Measurements from ENCODE around the gene PPM1G. TPM values are rescaled to one million over a fixed set of nuclear protein-coding genes. Genes with fewer than 3 reads are reported as not detected.

The PPM1G gene
- total RNA-seq, 6 experiments from 2014 or later, result 74.6 to 96.8 (median 87.8) TPM

DNA sequence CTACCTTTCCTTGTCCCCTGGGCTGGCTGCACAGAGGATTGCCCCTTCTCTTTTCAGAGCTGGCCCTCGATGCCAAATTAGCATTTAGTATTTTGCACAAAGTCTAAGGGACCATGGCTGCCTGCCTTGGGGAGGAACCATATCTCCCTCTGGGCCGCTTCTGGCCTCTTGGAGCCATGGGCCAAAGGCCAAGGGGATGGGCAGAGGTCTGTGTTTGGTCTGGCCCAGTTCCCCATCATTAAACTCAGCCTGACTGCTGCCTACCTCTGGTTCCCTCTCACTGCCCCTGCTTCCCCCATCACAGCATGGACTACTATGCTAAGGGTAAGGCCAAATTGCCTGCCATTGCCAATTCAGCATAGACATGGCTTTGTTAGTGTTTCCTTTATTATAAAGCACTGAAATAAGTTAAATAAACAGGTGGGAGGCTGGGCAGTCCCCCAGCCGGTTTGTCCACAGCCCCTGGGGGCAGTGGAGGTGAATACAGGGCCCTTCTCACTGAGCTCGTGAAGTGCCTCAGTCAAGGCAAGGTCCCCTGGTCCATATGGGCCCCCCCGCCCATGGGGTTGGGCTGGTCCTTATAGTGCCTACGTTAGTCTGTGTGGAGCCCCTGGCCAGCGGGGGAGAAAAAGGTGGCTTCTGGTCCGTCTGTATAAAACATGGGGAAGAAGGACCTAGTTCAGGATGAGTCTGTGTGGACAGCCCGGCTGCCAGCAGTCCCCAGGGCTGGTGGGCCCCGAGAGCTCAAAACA, 32.3 kb downstream of the PPM1G start:
- Mint-ChIP-seq H3K9me3 (no peaks in the 10 kb centered on the region), H3K27me3 (ENCODE audit: insufficient read depth) (peaks cover 11% of the 10 kb centered on the region), H3K4me3 (no peak overlapping the region), H3K27ac (peak overlapping the region; percentile 58), H3K4me1 (ENCODE audit: low read depth) (peaks cover 38% of the 10 kb centered on the region), H3K36me3 (ENCODE audit: low read depth) (peaks cover 63% of the 10 kb centered on the region)
- TF ChIP-seq, protein P1, sequence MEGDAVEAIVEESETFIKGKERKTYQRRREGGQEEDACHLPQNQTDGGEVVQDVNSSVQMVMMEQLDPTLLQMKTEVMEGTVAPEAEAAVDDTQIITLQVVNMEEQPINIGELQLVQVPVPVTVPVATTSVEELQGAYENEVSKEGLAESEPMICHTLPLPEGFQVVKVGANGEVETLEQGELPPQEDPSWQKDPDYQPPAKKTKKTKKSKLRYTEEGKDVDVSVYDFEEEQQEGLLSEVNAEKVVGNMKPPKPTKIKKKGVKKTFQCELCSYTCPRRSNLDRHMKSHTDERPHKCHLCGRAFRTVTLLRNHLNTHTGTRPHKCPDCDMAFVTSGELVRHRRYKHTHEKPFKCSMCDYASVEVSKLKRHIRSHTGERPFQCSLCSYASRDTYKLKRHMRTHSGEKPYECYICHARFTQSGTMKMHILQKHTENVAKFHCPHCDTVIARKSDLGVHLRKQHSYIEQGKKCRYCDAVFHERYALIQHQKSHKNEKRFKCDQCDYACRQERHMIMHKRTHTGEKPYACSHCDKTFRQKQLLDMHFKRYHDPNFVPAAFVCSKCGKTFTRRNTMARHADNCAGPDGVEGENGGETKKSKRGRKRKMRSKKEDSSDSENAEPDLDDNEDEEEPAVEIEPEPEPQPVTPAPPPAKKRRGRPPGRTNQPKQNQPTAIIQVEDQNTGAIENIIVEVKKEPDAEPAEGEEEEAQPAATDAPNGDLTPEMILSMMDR (IDR thresholded peaks at IDR 0.05), result no peak
- DNase-seq, result no peak

DNA sequence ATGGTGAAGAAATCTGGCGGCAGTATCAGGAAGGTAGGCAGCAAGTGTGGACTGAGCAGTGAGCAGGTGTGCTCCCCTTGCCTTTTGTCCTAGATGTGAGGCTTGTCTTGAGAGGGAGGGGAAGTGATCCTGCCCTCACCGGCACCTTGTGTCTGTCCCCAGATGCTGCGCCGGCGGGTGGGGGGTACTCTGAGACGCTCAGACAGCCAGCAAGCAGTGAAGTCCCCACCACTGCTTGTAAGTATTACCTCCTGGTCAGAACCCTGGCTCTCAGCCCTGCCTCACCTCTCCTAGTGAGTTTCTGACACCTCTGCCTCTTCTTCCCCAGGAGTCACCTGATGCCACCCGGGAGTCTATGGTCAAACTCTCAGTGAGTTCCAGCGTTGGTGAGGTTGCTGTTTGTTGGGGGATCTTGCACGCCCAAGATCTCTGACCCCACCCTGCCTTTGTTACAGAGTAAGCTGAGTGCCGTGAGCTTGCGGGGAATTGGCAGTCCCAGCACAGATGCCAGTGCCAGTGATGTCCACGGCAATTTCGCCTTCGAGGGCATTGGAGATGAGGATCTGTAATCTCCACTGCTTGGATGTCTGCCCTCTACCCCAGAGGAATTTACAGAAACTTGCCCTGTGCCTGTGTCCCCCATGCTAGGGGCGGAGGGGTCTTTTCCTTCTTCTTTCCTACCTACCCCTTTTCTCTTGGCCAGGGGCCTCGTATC, 33.1 kb downstream of the PPM1G start:
- TF ChIP-seq, protein P1 (IDR thresholded peaks at IDR 0.05), result no peak
- Mint-ChIP-seq H3K27me3 (ENCODE audit: insufficient read depth) (peaks cover 11% of the 10 kb centered on the region), H3K36me3 (ENCODE audit: low read depth) (peaks cover 61% of the 10 kb centered on the region), H3K9me3 (no peaks in the 10 kb centered on the region), H3K4me3 (no peak overlapping the region), H3K27ac (peak overlapping the region; percentile 58), H3K4me1 (ENCODE audit: low read depth) (peaks cover 42% of the 10 kb centered on the region)
- DNase-seq, result no peak

DNA sequence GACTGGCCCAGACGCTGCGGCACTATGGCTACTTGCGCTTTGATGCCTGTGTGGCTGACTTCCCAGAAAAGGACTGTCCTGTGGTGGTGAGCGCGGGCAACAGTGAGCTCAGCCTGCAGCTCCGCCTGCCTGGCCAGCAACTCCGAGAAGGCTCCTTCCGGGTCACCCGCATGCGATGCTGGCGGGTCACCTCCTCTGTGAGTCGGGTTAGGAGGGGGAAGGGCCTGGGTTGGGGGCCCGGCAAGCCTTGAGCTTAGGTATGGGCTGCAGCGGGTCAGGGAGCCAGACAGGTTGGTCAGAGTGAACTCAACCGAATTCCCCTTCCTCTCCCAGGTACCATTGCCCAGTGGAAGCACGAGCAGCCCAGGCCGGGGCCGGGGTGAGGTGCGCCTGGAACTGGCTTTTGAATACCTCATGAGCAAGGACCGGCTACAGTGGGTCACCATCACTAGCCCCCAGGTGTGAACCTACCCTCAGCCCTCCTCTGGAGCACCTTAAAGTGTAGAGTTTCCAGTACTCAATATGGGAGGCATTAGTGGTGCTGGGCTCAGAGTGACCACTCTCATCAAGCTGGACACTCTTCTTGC, 33.8 kb downstream of the PPM1G start:
- Mint-ChIP-seq H3K4me3 (no peak overlapping the region), H3K36me3 (ENCODE audit: low read depth) (peaks cover 57% of the 10 kb centered on the region), H3K27me3 (ENCODE audit: insufficient read depth) (peaks cover 6% of the 10 kb centered on the region), H3K4me1 (ENCODE audit: low read depth) (peaks cover 37% of the 10 kb centered on the region), H3K27ac (no peak overlapping the region; the same call in 1 of the 2 replicates), H3K9me3 (no peaks in the 10 kb centered on the region)
- TF ChIP-seq, protein P1 (IDR thresholded peaks at IDR 0.05), result no peak
- no peak for DNase-seq

DNA sequence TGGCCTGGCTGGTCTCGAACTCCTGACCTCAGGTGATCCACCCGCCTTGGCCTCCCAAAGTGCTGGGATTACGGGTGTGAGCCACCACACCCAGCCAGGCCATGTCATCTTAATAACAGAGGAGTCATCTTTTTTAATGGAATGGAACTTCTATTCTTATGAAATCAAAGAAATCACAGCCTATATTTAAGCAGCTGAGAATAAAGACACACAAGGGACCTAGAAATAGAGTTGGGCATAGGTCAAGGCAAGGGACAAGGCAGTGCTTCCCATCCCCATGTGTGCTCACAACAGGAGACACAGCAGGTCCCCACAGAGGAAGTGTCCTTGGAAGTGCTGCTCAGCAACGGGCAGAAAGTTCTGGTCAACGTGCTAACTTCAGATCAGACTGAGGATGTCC, 35.8 kb downstream of the PPM1G start:
- H3K9me3 Mint-ChIP-seq, result no peaks in the 10 kb centered on the region
- peaks cover 55% of the 10 kb centered on the region for H3K36me3 Mint-ChIP-seq (ENCODE audit: low read depth)
- H3K27ac Mint-ChIP-seq, result no peak overlapping the region
- H3K4me1 Mint-ChIP-seq (ENCODE audit: low read depth), result peaks cover 32% of the 10 kb centered on the region
- no peak overlapping the region for H3K4me3 Mint-ChIP-seq
- no peak for DNase-seq
- TF ChIP-seq, protein P1 (IDR thresholded peaks at IDR 0.05), result no peak
- peaks cover 4% of the 10 kb centered on the region for H3K27me3 Mint-ChIP-seq (ENCODE audit: insufficient read depth)

DNA sequence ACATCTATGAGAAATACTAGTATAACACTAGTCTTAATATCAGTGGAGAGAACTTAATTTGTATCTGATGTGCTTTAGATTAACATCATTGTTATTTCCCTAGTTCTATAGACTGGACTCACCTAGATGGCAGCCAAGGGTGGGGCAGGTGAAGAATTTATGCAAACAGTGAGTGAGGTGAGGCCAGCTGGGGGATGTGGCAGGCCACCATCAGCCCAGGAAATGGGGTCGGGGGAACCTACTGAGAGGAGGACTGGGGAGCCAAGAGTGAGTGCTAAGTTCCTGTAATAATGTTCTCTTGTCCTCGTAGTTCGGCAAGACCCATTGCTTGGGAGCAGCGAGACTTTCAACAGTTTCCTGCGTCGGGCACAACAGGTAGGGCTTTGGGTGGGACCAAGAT, 36.5 kb downstream of the PPM1G start:
- TF ChIP-seq, protein P1 (IDR thresholded peaks at IDR 0.05), result no peak
- H3K4me3 Mint-ChIP-seq, result peak overlapping the region; percentile 90; the same call in 1 of the 2 replicates

More for the DNA sequence above, 36.5 kb downstream of the PPM1G start:
- Mint-ChIP-seq H3K4me1 (ENCODE audit: low read depth) (peaks cover 36% of the 10 kb centered on the region), H3K36me3 (ENCODE audit: low read depth) (peaks cover 57% of the 10 kb centered on the region), H3K9me3 (no peaks in the 10 kb centered on the region), H3K27me3 (ENCODE audit: insufficient read depth) (peaks cover 4% of the 10 kb centered on the region), H3K27ac (peak overlapping the region; percentile 31)
- no peak for DNase-seq

Data from HFFc6 (cell line).